H9 (cell line): ENCODE results near the gene LAMTOR5. TPM values are rescaled to one million over a fixed set of nuclear protein-coding genes. Genes with fewer than 3 reads are reported as not detected.

Experiments used
- DNase-seq: peaks from one replicate; pipeline ENCODE4 v3.0.0-alpha.2; 2017
- H2AFZ ChIP-seq: one replicate; pipeline ENCODE4 v1.6.1; 2013; ENCODE audit warnings: mild to moderate bottlenecking, low read length, control low read depth, moderate library complexity
- H2AK5ac ChIP-seq: 2 replicates; pipeline ENCODE4 v1.6.1; 2013; ENCODE audit warnings: low read length, control low read depth, mixed read lengths; ENCODE audit not compliant: insufficient read length
- H2BK120ac ChIP-seq: one replicate; pipeline ENCODE4 v1.6.1; 2013; ENCODE audit warnings: low read depth, mild to moderate bottlenecking, low read length, control low read depth, inconsistent platforms; ENCODE audit not compliant: poor library complexity, severe bottlenecking
- H2BK12ac ChIP-seq: 2 replicates; pipeline ENCODE4 v1.6.1; 2013; ENCODE audit warnings: low read length, control low read depth, mixed read lengths, low read depth; ENCODE audit not compliant: insufficient read length
- H2BK15ac ChIP-seq: 2 replicates; pipeline ENCODE4 v1.6.1; 2013; ENCODE audit warnings: low read depth, low read length, control low read depth
- H2BK20ac ChIP-seq: one replicate; pipeline ENCODE4 v1.6.1; 2013; ENCODE audit warnings: low read depth, mild to moderate bottlenecking, low read length, control low read depth, inconsistent platforms; ENCODE audit not compliant: poor library complexity, severe bottlenecking
- H2BK5ac ChIP-seq: 2 replicates; pipeline ENCODE4 v1.6.1; 2013; ENCODE audit warnings: low read length, control low read depth, mixed read lengths; ENCODE audit not compliant: insufficient read length
- H3K14ac ChIP-seq: 2 replicates; pipeline ENCODE4 v1.6.1; 2013; ENCODE audit warnings: low read length, control low read depth; ENCODE audit not compliant: insufficient read depth
- H3K18ac ChIP-seq: 2 replicates; pipeline ENCODE4 v1.6.1; 2013; ENCODE audit warnings: low read depth, mild to moderate bottlenecking, mixed read lengths, low read length, control low read depth; ENCODE audit not compliant: insufficient read length
- H3K23ac ChIP-seq: 2 replicates; pipeline ENCODE4 v1.6.1; 2013; ENCODE audit warnings: low read length, control low read depth, mixed read lengths, low read depth; ENCODE audit not compliant: insufficient read length
- H3K23me2 ChIP-seq: 2 replicates; pipeline ENCODE4 v1.6.1; 2013; ENCODE audit warnings: low read depth, mild to moderate bottlenecking, mixed read lengths, low read length, control low read depth; ENCODE audit not compliant: insufficient read length, poor library complexity, severe bottlenecking
- H3K27ac ChIP-seq: 2 replicates; pipeline ENCODE4 v1.5.1; 2013; ENCODE audit warnings: low read length, control low read depth, mixed read lengths, low read depth; ENCODE audit not compliant: insufficient read length
- H3K27me3 ChIP-seq: 2 replicates; pipeline ENCODE4 v1.6.1; 2013; ENCODE audit warnings: low read length, control low read depth, inconsistent platforms; ENCODE audit not compliant: insufficient read depth
- H3K4ac ChIP-seq: 2 replicates; pipeline ENCODE4 v1.6.1; 2013; ENCODE audit warnings: low read depth, mild to moderate bottlenecking, control low read depth, inconsistent platforms, low read length, moderate library complexity
- H3K4me1 ChIP-seq: 2 replicates; pipeline ENCODE4 v1.6.1; 2013; ENCODE audit warnings: low read length, control low read depth, inconsistent platforms; ENCODE audit not compliant: insufficient read depth
- H3K4me2 ChIP-seq: 2 replicates; pipeline ENCODE4 v1.6.1; 2013; ENCODE audit warnings: low read length, control low read depth, mixed read lengths; ENCODE audit not compliant: insufficient read length, insufficient read depth
- H3K56ac ChIP-seq: 2 replicates; pipeline ENCODE4 v1.6.1; 2013; ENCODE audit warnings: low read depth, mild to moderate bottlenecking, mixed read lengths, low read length, control low read depth; ENCODE audit not compliant: insufficient read length
- H3K79me1 ChIP-seq: 2 replicates; pipeline ENCODE4 v1.6.1; 2013; ENCODE audit warnings: low read depth, mild to moderate bottlenecking, moderate library complexity, low read length, control low read depth, inconsistent platforms; ENCODE audit not compliant: insufficient read depth, poor library complexity, severe bottlenecking
- H3K79me2 ChIP-seq: 2 replicates; pipeline ENCODE4 v1.6.1; 2013; ENCODE audit warnings: low read length, control low read depth, inconsistent platforms; ENCODE audit not compliant: insufficient read depth
- H3K9ac ChIP-seq: 2 replicates; pipeline ENCODE4 v1.6.1; 2013; ENCODE audit warnings: low read length, control low read depth, mixed read lengths; ENCODE audit not compliant: insufficient read length; ENCODE audit errors: extremely low read depth
- H3K9me3 ChIP-seq: one replicate; pipeline ENCODE4 v1.6.1; 2013; ENCODE audit warnings: low read depth, low read length, inconsistent platforms; ENCODE audit not compliant: control insufficient read depth
- H3T11ph ChIP-seq: one replicate; pipeline ENCODE4 v1.6.1; 2013; ENCODE audit warnings: mild to moderate bottlenecking, low read length, control low read depth, inconsistent platforms
- H4K20me1 ChIP-seq: one replicate; pipeline ENCODE4 v1.6.1; 2013; ENCODE audit not compliant: control insufficient read depth, insufficient read length, insufficient read depth
- H4K5ac ChIP-seq: 2 replicates; pipeline ENCODE4 v1.6.1; 2013; ENCODE audit warnings: low read depth, mild to moderate bottlenecking, mixed read lengths, low read length, control low read depth; ENCODE audit not compliant: insufficient read length
- H4K8ac ChIP-seq: replicated peaks from 2 replicates; pipeline ENCODE4 v1.6.1; 2013; ENCODE audit warnings: low read length, control low read depth, mixed read lengths, low read depth; ENCODE audit not compliant: insufficient read length
- H4K91ac ChIP-seq: 2 replicates; pipeline ENCODE4 v1.6.1; 2013; ENCODE audit warnings: low read depth, mild to moderate bottlenecking, moderate library complexity, mixed read lengths, low read length, control low read depth; ENCODE audit not compliant: insufficient read length
- H3K27ac Mint-ChIP-seq, 3 experiments: 2 replicates in 2 of 3; 3 replicates in 1 of 3; pipeline ENCODE4 v1.8.0; 2020 to 2021; ENCODE audit warnings: mixed read lengths in 3 of 3, mild to moderate bottlenecking in 1 of 3, moderate library complexity in 1 of 3
- H3K27me3 Mint-ChIP-seq: 2 replicates; pipeline ENCODE4 v1.8.0; 2021; ENCODE audit warnings: low read depth, mild to moderate bottlenecking, moderate library complexity, mixed read lengths
- H3K36me3 Mint-ChIP-seq, 3 experiments: 2 replicates in 2 of 3; 3 replicates in 1 of 3; pipeline ENCODE4 v1.8.0; 2020 to 2021; ENCODE audit warnings: low read depth in 3 of 3, mixed read lengths in 3 of 3; ENCODE audit not compliant: insufficient read depth in 1 of 3
- H3K4me1 Mint-ChIP-seq, 2 experiments: 2 replicates each; pipeline ENCODE4 v1.8.0; 2020; ENCODE audit warnings: mixed read lengths in 2 of 2
- H3K4me3 Mint-ChIP-seq, 2 experiments: 2 replicates in 1 of 2; 3 replicates in 1 of 2; pipeline ENCODE4 v1.8.0; 2020 to 2021; ENCODE audit warnings: mild to moderate bottlenecking in 2 of 2, mixed read lengths in 2 of 2, moderate library complexity in 1 of 2
- H3K9me3 Mint-ChIP-seq, 2 experiments: 2 replicates in 1 of 2; 3 replicates in 1 of 2; pipeline ENCODE4 v1.8.0; 2020; ENCODE audit warnings: mild to moderate bottlenecking in 2 of 2, mixed read lengths in 2 of 2, moderate library complexity in 1 of 2
- WGBS: extraction: QIAGEN DNeasy Blood & Tissue Kit; methylation state at CpG from one replicate; pipeline ENCODE4 v1.1.7; 2013; ENCODE audit warnings: missing lambda C conversion rate, low lambda C conversion rate, mixed read lengths; ENCODE audit not compliant: insufficient read length; ENCODE audit errors: extremely low coverage; 5-methylcytosine and 5-hydroxymethylcytosine counted together
- total RNA-seq: library from RNA; stranded (reverse); gene quantifications from 2 replicates; pipeline ENCODE4 v1.2.1, GENCODE V29; 2021
- TF ChIP-seq, protein P1 (sequence below): fragments of 200-600 bp; sonication (generic); conservative IDR thresholded peaks from 3 replicates; pipeline ENCODE4 v1.8.0; 2021; ENCODE audit warnings: antibody characterized with exemption, mild to moderate bottlenecking

Gene LAMTOR5
- total RNA-seq, 1 experiment from 2014 or later = 108 TPM

DNA sequence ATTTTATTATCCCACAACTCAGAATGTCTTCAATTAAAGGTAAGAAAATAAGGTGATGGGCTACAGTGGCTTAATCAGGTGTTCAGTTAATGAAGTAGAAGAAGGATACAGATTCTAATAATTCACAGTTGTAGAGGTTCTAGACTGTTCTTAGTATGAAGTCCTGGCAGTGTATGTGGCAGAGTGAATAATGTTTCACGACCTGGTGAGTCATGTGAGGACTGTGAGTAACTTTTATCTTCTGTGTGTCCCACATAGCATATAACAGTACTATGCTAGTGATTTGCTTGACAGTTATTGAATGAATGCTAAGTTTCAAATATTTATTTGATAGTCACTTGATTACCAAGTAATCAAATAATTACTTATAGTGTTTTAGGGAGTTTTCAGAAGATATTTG lies 36.7 kb downstream of the LAMTOR5 start:
- H4K5ac ChIP-seq = no peak overlapping the region
- no peaks in the 10 kb centered on the region for H3K27me3 ChIP-seq
- no peak overlapping the region for H2AFZ ChIP-seq
- H3K4ac ChIP-seq = no peak overlapping the region
- no peak overlapping the region for H3K56ac ChIP-seq
- no peaks in the 10 kb centered on the region for H3K4me1 ChIP-seq
- no peak for DNase-seq
- H3K4me2 ChIP-seq = no peak overlapping the region
- no peak overlapping the region for H3K18ac ChIP-seq
- H3K4me3 Mint-ChIP-seq = no peak overlapping the region
- no peak overlapping the region for H2BK20ac ChIP-seq
- no peaks in the 10 kb centered on the region for H3K9me3 Mint-ChIP-seq
- no peak overlapping the region for H2BK120ac ChIP-seq
- no peaks in the 10 kb centered on the region for H4K20me1 ChIP-seq
- H2BK5ac ChIP-seq = no peak overlapping the region
- no peaks in the 10 kb centered on the region for H3K9me3 ChIP-seq
- no CpG with 5 or more reads among the region's 1 CpG for WGBS
- no peak overlapping the region for H3K27ac ChIP-seq
- H3T11ph ChIP-seq = no peak overlapping the region
- no peak overlapping the region for H4K91ac ChIP-seq
- peaks cover 2% of the 10 kb centered on the region; the same call in 1 of the 2 replicates for H3K79me2 ChIP-seq
- H3K27ac Mint-ChIP-seq = no peak overlapping the region
- H3K4me1 Mint-ChIP-seq = no peaks in the 10 kb centered on the region
- H3K23me2 ChIP-seq = no peaks in the 10 kb centered on the region
- TF ChIP-seq, protein P1, sequence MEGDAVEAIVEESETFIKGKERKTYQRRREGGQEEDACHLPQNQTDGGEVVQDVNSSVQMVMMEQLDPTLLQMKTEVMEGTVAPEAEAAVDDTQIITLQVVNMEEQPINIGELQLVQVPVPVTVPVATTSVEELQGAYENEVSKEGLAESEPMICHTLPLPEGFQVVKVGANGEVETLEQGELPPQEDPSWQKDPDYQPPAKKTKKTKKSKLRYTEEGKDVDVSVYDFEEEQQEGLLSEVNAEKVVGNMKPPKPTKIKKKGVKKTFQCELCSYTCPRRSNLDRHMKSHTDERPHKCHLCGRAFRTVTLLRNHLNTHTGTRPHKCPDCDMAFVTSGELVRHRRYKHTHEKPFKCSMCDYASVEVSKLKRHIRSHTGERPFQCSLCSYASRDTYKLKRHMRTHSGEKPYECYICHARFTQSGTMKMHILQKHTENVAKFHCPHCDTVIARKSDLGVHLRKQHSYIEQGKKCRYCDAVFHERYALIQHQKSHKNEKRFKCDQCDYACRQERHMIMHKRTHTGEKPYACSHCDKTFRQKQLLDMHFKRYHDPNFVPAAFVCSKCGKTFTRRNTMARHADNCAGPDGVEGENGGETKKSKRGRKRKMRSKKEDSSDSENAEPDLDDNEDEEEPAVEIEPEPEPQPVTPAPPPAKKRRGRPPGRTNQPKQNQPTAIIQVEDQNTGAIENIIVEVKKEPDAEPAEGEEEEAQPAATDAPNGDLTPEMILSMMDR = no peak
- no peak overlapping the region for H3K23ac ChIP-seq
- H2BK12ac ChIP-seq = no peak overlapping the region
- H2BK15ac ChIP-seq = no peak overlapping the region
- peaks cover 5 to 19% (median 19%) of the 10 kb centered on the region in 3 experiments for H3K36me3 Mint-ChIP-seq
- no peak overlapping the region for H3K9ac ChIP-seq
- no peak overlapping the region for H3K14ac ChIP-seq
- H2AK5ac ChIP-seq = no peak overlapping the region
- H4K8ac ChIP-seq = no peak overlapping the region
- H3K27me3 Mint-ChIP-seq = no peaks in the 10 kb centered on the region
- peaks cover 5% of the 10 kb centered on the region for H3K79me1 ChIP-seq
